Trophoblast cell (in vitro differentiated cells and primary cell): ENCODE measurements around the gene PLS3.

Source experiments
- DNase-seq, 2 donors: peaks; one replicate each; pipeline ENCODE4 v3.0.0-alpha.2; 2016
- H2AFZ ChIP-seq: 2 replicates; pipeline ENCODE4 v1.6.1; 2013; ENCODE audit warnings: low read length, moderate library complexity, mild to moderate bottlenecking; ENCODE audit not compliant: insufficient read depth, poor library complexity
- H2AK5ac ChIP-seq: 2 replicates; pipeline ENCODE4 v1.6.1; 2013; ENCODE audit warnings: mild to moderate bottlenecking, low read length
- H2BK120ac ChIP-seq: 2 replicates; pipeline ENCODE4 v1.6.1; 2013; ENCODE audit warnings: low read length, mild to moderate bottlenecking, moderate library complexity; ENCODE audit not compliant: insufficient read depth, poor library complexity
- H2BK12ac ChIP-seq: 2 replicates; pipeline ENCODE4 v1.6.1; 2013; ENCODE audit warnings: mild to moderate bottlenecking, low read length, moderate library complexity
- H2BK5ac ChIP-seq: 2 replicates; pipeline ENCODE4 v1.6.1; 2013; ENCODE audit warnings: low read length, low read depth, moderate library complexity, mild to moderate bottlenecking; ENCODE audit not compliant: poor library complexity
- H3K14ac ChIP-seq: 2 replicates; pipeline ENCODE4 v1.6.1; 2013; ENCODE audit warnings: mild to moderate bottlenecking, low read length
- H3K18ac ChIP-seq: 2 replicates; pipeline ENCODE4 v1.6.1; 2013; ENCODE audit warnings: mild to moderate bottlenecking, low read length
- H3K23ac ChIP-seq: 2 replicates; pipeline ENCODE4 v1.6.1; 2013; ENCODE audit warnings: low read length
- H3K27ac ChIP-seq: 2 replicates; pipeline ENCODE4 v1.5.1; 2013; ENCODE audit warnings: low read depth, mild to moderate bottlenecking, inconsistent platforms, low read length, moderate library complexity
- H3K27me3 ChIP-seq: 2 replicates; pipeline ENCODE4 v1.6.1; 2013; ENCODE audit warnings: inconsistent platforms, mild to moderate bottlenecking, low read length, moderate library complexity; ENCODE audit not compliant: insufficient read depth
- H3K36me3 ChIP-seq, 2 experiments: 1 replicate in 1 of 2; 2 replicates in 1 of 2; pipeline ENCODE4 v1.6.1; 2013; ENCODE audit warnings: low read length in 2 of 2, mild to moderate bottlenecking in 2 of 2, moderate library complexity in 1 of 2; ENCODE audit not compliant: insufficient read depth in 2 of 2, control insufficient read depth in 1 of 2
- H3K4ac ChIP-seq: 2 replicates; pipeline ENCODE4 v1.6.1; 2013; ENCODE audit warnings: low read depth, mild to moderate bottlenecking, low read length, moderate library complexity
- H3K4me1 ChIP-seq, 2 experiments: 1 replicate in 1 of 2; 2 replicates in 1 of 2; pipeline ENCODE4 v1.6.1; 2013; ENCODE audit warnings: low read length in 2 of 2, mild to moderate bottlenecking in 2 of 2, moderate library complexity in 1 of 2; ENCODE audit not compliant: insufficient read depth in 2 of 2, control insufficient read depth in 1 of 2
- H3K4me2 ChIP-seq: 2 replicates; pipeline ENCODE4 v1.6.1; 2013; ENCODE audit warnings: inconsistent platforms, mild to moderate bottlenecking, low read length, moderate library complexity
- H3K4me3 ChIP-seq: 2 replicates; pipeline ENCODE4 v1.5.1; 2013; ENCODE audit warnings: mild to moderate bottlenecking, low read depth, low read length, inconsistent platforms
- H3K79me1 ChIP-seq: one replicate; pipeline ENCODE4 v1.6.1; 2013; ENCODE audit warnings: low read length
- H3K79me2 ChIP-seq: 2 replicates; pipeline ENCODE4 v1.6.1; 2013; ENCODE audit warnings: low read length, mild to moderate bottlenecking; ENCODE audit not compliant: control insufficient read depth, insufficient read depth, poor library complexity
- H3K9ac ChIP-seq: 2 replicates; pipeline ENCODE4 v1.6.1; 2013; ENCODE audit warnings: mild to moderate bottlenecking, low read length
- H3K9me3 ChIP-seq: 2 replicates; pipeline ENCODE4 v1.6.1; 2013; ENCODE audit warnings: low read depth, mild to moderate bottlenecking, control low read depth, inconsistent platforms, low read length; ENCODE audit not compliant: insufficient read depth
- H4K12ac ChIP-seq: 2 replicates; pipeline ENCODE4 v1.6.1; 2013; ENCODE audit warnings: low read depth, mild to moderate bottlenecking, low read length, moderate library complexity
- H4K8ac ChIP-seq: 2 replicates; pipeline ENCODE4 v1.6.1; 2013; ENCODE audit warnings: low read depth, mild to moderate bottlenecking, low read length, moderate library complexity
- H4K91ac ChIP-seq: one replicate; pipeline ENCODE4 v1.6.1; 2013; ENCODE audit warnings: low read depth, mild to moderate bottlenecking, low read length, moderate library complexity
- WGBS: extraction: QIAGEN DNeasy Blood & Tissue Kit; methylation state at CpG from one replicate; pipeline ENCODE4 v1.1.7; 2013; ENCODE audit warnings: missing lambda C conversion rate; ENCODE audit not compliant: insufficient read length, insufficient coverage; ENCODE audit errors: extremely low coverage; 5-methylcytosine and 5-hydroxymethylcytosine counted together

The PLS3 gene

GRCh38 chrX:115576676-115577075 lies 15.7 kb downstream of the PLS3 start:
- peaks cover 0 to 2% of the 10 kb centered on the region in 2 experiments for H3K36me3 ChIP-seq
- H3K27ac ChIP-seq, result no peak overlapping the region
- H3K4ac ChIP-seq, result no peak overlapping the region
- H3K4me3 ChIP-seq, result no peak overlapping the region
- no peak overlapping the region for H2BK120ac ChIP-seq
- H3K79me2 ChIP-seq, result no peaks in the 10 kb centered on the region
- no peak overlapping the region for H3K4me2 ChIP-seq
- WGBS, result no CpG with 5 or more reads among the region's 5 CpGs
- no peak overlapping the region for H4K8ac ChIP-seq
- H3K27me3 ChIP-seq, result no peaks in the 10 kb centered on the region
- no peak overlapping the region for H2BK5ac ChIP-seq
- no peak overlapping the region for H2AFZ ChIP-seq
- no peaks in the 10 kb centered on the region for H3K79me1 ChIP-seq
- no peaks in the 10 kb centered on the region for H3K9me3 ChIP-seq
- H4K12ac ChIP-seq, result no peak overlapping the region
- no peak overlapping the region for H2AK5ac ChIP-seq
- no peak overlapping the region for H3K18ac ChIP-seq
- no peak for DNase-seq
- no peaks in the 10 kb centered on the region for H3K4me1 ChIP-seq
- no peak overlapping the region for H4K91ac ChIP-seq
- H3K23ac ChIP-seq, result no peak overlapping the region
- H3K9ac ChIP-seq, result no peak overlapping the region
- no peak overlapping the region for H2BK12ac ChIP-seq
- H3K14ac ChIP-seq, result no peak overlapping the region

GRCh38 chrX:115579327-115579726 lies 18.4 kb downstream of the PLS3 start:
- no peak overlapping the region for H2BK5ac ChIP-seq
- H3K79me1 ChIP-seq, result no peaks in the 10 kb centered on the region
- H3K4me3 ChIP-seq, result no peak overlapping the region
- H3K18ac ChIP-seq, result no peak overlapping the region
- H4K12ac ChIP-seq, result no peak overlapping the region
- no peak overlapping the region for H3K27ac ChIP-seq
- peaks cover 0 to 2% of the 10 kb centered on the region in 2 experiments for H3K36me3 ChIP-seq
- H2BK12ac ChIP-seq, result no peak overlapping the region
- H3K23ac ChIP-seq, result no peak overlapping the region
- no peak overlapping the region for H3K14ac ChIP-seq
- H3K4ac ChIP-seq, result no peak overlapping the region
- H4K8ac ChIP-seq, result no peak overlapping the region
- DNase-seq, result no peak
- WGBS, result no CpG with 5 or more reads among the region's 2 CpGs
- no peaks in the 10 kb centered on the region for H3K4me1 ChIP-seq
- no peak overlapping the region for H2BK120ac ChIP-seq
- no peak overlapping the region for H3K4me2 ChIP-seq
- H4K91ac ChIP-seq, result no peak overlapping the region
- H3K27me3 ChIP-seq, result no peaks in the 10 kb centered on the region
- no peaks in the 10 kb centered on the region for H3K79me2 ChIP-seq
- no peak overlapping the region for H2AK5ac ChIP-seq
- no peaks in the 10 kb centered on the region for H3K9me3 ChIP-seq
- H2AFZ ChIP-seq, result no peak overlapping the region
- H3K9ac ChIP-seq, result no peak overlapping the region

- Histone ChIP-seq H3K79me1 (no peaks in the 10 kb centered on the region), H2BK5ac (no peak overlapping the region), H3K18ac (no peak overlapping the region), H3K79me2 (no peaks in the 10 kb centered on the region), H3K4me2 (no peak overlapping the region), H2AK5ac (no peak overlapping the region), H4K91ac (no peak overlapping the region), H3K4me3 (no peak overlapping the region), H3K27me3 (no peaks in the 10 kb centered on the region), H3K14ac (no peak overlapping the region), H2AFZ (no peak overlapping the region), H3K4ac (no peak overlapping the region), H3K4me1 (no peaks in the 10 kb centered on the region), H4K12ac (no peak overlapping the region), H3K9me3 (no peaks in the 10 kb centered on the region), H3K9ac (no peak overlapping the region), H3K27ac (no peak overlapping the region), H3K23ac (no peak overlapping the region), H2BK120ac (no peak overlapping the region), H3K36me3 (peaks cover 0 to 2% of the 10 kb centered on the region in 2 experiments), H4K8ac (no peak overlapping the region), H2BK12ac (no peak overlapping the region)
- DNase-seq, result no peak
- WGBS, result no CpG with 5 or more reads among the region's 8 CpGs
These were observed 18.9 kb downstream of the PLS3 start for GRCh38 chrX:115579786-115580294.

- H2BK12ac ChIP-seq, result no peak overlapping the region
- H3K14ac ChIP-seq, result no peak overlapping the region
- no peak overlapping the region for H3K4me2 ChIP-seq
- no peaks in the 10 kb centered on the region for H3K27me3 ChIP-seq
- no peak overlapping the region for H2BK120ac ChIP-seq
- H4K8ac ChIP-seq, result no peak overlapping the region
- H2BK5ac ChIP-seq, result no peak overlapping the region
- no peaks in the 10 kb centered on the region for H3K79me1 ChIP-seq
- H3K4me1 ChIP-seq, result no peaks in the 10 kb centered on the region
- DNase-seq, result no peak
- peak overlapping the region; percentile 74 for H3K27ac ChIP-seq
- H3K9ac ChIP-seq, result no peak overlapping the region
- H3K9me3 ChIP-seq, result no peaks in the 10 kb centered on the region
- H3K36me3 ChIP-seq, result no peaks in the 10 kb centered on the region
- no peak overlapping the region for H3K4me3 ChIP-seq
- H2AK5ac ChIP-seq, result no peak overlapping the region
- no peak overlapping the region for H4K91ac ChIP-seq
- no CpG with 5 or more reads among the region's 2 CpGs for WGBS
- H3K4ac ChIP-seq, result no peak overlapping the region
- no peak overlapping the region for H4K12ac ChIP-seq
- no peak overlapping the region for H3K18ac ChIP-seq
- H3K23ac ChIP-seq, result no peak overlapping the region
- no peaks in the 10 kb centered on the region for H3K79me2 ChIP-seq
- H2AFZ ChIP-seq, result no peak overlapping the region
These were observed 21.0 kb downstream of the PLS3 start for GRCh38 chrX:115581759-115582615.
